Skeletal muscle satellite cell (primary cell): Measurements from ENCODE around the gene KLHL17.

Experiments
- H3K27me3 ChIP-seq: 2 replicates; pipeline ENCODE4 v1.7.0; 2013; ENCODE audit warnings: low read length; ENCODE audit not compliant: control insufficient read depth, insufficient read depth
- H3K36me3 ChIP-seq: 2 replicates; pipeline ENCODE4 v1.7.0; 2013; ENCODE audit warnings: mild to moderate bottlenecking, control low read depth, low read length; ENCODE audit not compliant: insufficient read depth
- H3K4me1 ChIP-seq: 2 replicates; pipeline ENCODE4 v1.7.0; 2013; ENCODE audit warnings: low read length; ENCODE audit not compliant: control insufficient read depth, insufficient read depth
- H3K4me2 ChIP-seq: 2 replicates; pipeline ENCODE4 v1.7.0; 2013; ENCODE audit warnings: mild to moderate bottlenecking, low read length
- H3K4me3 ChIP-seq: 2 replicates; pipeline ENCODE4 v1.7.0; 2013; ENCODE audit warnings: low read length
- H3K9ac ChIP-seq: 2 replicates; pipeline ENCODE4 v1.7.0; 2013; ENCODE audit warnings: mild to moderate bottlenecking, low read depth, low read length, moderate library complexity
- H3K9me3 ChIP-seq: replicated peaks from 2 replicates; pipeline ENCODE4 v1.7.0; 2013; ENCODE audit warnings: mild to moderate bottlenecking, control low read depth, low read length

Gene KLHL17

DNA sequence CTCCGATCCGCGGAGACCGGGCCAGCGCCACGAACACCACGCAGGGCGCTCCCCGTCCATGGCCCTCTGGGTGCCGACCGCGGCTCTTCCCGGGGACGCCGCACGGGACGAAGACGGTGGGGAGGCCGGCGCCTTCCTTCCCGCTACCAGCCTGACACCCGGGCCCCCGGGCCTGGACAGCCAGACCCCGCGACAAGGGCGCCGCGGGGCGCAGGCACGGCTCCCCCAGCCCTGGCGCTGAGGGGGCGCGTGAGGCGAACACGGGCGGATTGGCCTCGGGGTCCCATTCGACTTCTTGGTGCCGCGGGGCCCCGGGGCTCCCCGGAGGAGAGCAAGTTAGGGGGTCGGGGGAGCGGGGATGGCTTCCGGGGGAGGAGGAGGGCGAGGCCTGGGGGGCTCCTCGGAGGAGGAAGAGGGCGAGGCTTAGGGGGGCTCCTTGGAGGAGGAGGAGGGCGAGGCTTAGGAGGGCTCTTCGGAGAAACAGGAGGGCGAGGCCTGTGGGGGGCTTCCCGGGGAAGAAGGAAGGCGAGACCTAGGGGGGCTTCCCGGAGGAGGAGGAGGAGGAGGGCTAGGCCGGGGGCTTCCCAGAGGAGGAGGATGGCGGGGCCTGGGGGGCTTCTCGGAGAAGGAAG is 537 bp upstream of the KLHL17 start:
- peak overlapping the region; percentile 83 for H3K4me2 ChIP-seq
- no peaks in the 10 kb centered on the region for H3K27me3 ChIP-seq
- H3K9me3 ChIP-seq = no peaks in the 10 kb centered on the region
- H3K36me3 ChIP-seq = peaks cover 42% of the 10 kb centered on the region
- peaks cover 13% of the 10 kb centered on the region for H3K4me1 ChIP-seq
- peak overlapping the region; percentile 80 for H3K4me3 ChIP-seq
- H3K9ac ChIP-seq = peak overlapping the region; percentile 62

GRCh38 chr1:961132-961669 is 817 bp downstream of the KLHL17 start:
- Histone ChIP-seq H3K9ac (peak overlapping the region; percentile 62), H3K9me3 (no peaks in the 10 kb centered on the region), H3K27me3 (no peaks in the 10 kb centered on the region), H3K4me2 (peak overlapping the region; percentile 83), H3K4me1 (peaks cover 19% of the 10 kb centered on the region), H3K36me3 (peaks cover 28% of the 10 kb centered on the region), H3K4me3 (peak overlapping the region; percentile 80)

- H3K4me1 ChIP-seq = peaks cover 27% of the 10 kb centered on the region
Measured at GRCh38 chr1:962381-963300, 2.3 kb downstream of the KLHL17 start.

DNA sequence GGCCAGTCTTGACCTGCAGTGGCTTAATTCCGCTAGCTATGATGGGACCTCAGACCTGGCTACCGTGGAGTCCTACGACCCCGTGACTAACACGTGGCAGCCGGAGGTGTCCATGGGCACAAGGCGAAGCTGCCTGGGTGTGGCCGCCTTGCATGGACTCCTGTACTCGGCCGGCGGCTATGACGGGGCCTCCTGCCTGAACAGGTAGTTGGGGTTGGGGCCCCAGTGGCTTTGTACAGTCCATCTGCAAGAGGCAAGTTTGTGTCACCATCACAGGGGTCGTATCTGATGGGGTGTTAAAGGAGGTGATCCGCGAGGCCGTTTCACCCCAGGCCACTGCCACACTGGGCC is 2.9 kb downstream of the KLHL17 start:
- peaks cover 25% of the 10 kb centered on the region for H3K4me1 ChIP-seq
- peaks cover 22% of the 10 kb centered on the region for H3K36me3 ChIP-seq
- no peaks in the 10 kb centered on the region for H3K9me3 ChIP-seq
- no peak overlapping the region for H3K9ac ChIP-seq
- no peak overlapping the region for H3K4me3 ChIP-seq
- no peaks in the 10 kb centered on the region for H3K27me3 ChIP-seq
- no peak overlapping the region for H3K4me2 ChIP-seq

More at GRCh38 chr1:962381-963300, 2.3 kb downstream of the KLHL17 start:
- Histone ChIP-seq H3K9me3 (no peaks in the 10 kb centered on the region), H3K4me3 (no peak overlapping the region), H3K36me3 (peaks cover 22% of the 10 kb centered on the region), H3K27me3 (no peaks in the 10 kb centered on the region), H3K4me2 (no peak overlapping the region), H3K9ac (no peak overlapping the region)

- Histone ChIP-seq H3K4me3 (no peak overlapping the region), H3K9me3 (no peaks in the 10 kb centered on the region), H3K4me2 (no peak overlapping the region), H3K27me3 (no peaks in the 10 kb centered on the region), H3K4me1 (peaks cover 25% of the 10 kb centered on the region), H3K36me3 (peaks cover 22% of the 10 kb centered on the region), H3K9ac (no peak overlapping the region)
Measured at GRCh38 chr1:963746-964525, 3.6 kb downstream of the KLHL17 start.

DNA sequence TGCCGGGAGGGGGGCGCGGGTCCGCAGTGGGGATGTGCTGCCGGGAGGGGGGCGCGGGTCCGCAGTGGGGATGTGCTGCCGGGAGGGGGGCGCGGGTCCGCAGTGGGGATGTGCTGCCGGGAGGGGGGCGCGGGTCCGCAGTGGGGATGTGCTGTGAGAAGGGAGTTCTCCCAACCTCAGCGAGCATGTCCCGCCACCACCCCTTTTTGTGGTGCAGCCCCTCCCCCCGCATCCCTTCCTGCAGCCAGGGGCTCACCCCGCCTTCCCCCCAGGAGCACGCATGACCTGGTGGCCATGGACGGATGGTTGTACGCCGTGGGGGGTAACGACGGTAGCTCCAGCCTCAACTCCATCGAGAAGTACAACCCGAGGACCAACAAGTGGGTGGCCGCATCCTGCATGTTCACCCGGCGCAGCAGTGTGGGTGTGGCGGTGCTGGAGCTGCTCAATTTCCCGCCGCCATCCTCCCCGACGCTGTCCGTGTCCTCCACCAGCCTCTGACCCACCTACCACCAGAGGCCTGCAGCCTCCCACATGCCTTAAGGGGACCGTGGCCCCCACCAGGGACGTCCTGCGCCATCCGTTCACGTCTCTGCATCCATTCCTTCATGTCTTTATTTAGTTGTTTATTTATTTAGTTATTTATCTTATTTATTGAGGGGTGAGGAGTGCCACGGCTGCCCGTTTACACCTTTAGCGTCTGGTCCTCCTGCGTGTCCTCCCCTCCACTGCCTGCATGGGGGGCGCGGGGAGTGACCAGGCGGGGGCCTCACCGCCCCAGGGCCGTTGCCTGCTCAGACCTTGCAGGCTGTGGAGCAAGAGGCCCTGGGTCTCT is 4.5 kb downstream of the KLHL17 start:
- Histone ChIP-seq H3K9me3 (no peaks in the 10 kb centered on the region), H3K36me3 (peaks cover 22% of the 10 kb centered on the region), H3K4me1 (peaks cover 25% of the 10 kb centered on the region), H3K27me3 (no peaks in the 10 kb centered on the region), H3K4me2 (no peak overlapping the region), H3K4me3 (no peak overlapping the region), H3K9ac (no peak overlapping the region)

DNA sequence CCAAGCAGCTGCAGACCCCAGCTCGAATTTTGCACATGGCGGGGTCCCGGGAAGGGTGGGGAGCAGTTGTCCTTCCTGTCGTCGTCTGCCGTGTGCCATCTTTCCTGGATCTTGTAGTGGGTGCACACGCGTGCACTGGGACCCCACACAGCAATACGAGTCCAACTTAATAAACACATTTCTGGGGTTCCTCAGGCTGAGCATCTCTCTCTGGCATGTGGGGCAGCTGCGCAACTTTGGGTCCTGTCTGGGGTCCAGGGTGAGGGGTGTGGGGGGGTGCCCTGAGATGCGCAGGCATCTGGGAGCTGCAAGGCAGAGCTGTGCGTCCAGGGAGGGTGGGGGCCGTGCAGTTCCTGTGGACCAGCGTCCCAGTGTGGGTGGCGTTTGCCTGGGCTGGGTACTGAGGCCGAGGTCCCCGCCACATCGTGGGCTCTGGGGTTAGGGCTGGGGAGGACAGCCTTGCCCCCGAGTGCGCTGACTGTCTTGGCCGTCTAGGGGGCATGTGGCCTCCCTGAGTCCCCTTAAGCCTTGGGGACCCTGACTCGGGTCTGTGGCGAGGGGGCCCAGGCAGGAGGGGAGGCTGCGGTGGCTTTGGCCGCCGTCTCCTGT is 5.2 kb downstream of the KLHL17 start:
- Histone ChIP-seq H3K9ac (peak overlapping the region; percentile 78), H3K9me3 (no peaks in the 10 kb centered on the region)

GRCh38 chr1:966135-966703 is 5.8 kb downstream of the KLHL17 start, which contains the start of gene PLEKHN1:
PLEKHN1 (plus strand) TSS chr1:966482; CDS start chr1:966532, 50 bp downstream.
- Histone ChIP-seq H3K4me1 (peaks cover 23% of the 10 kb centered on the region), H3K4me2 (peak within 1 kb of the TSS; percentile 100), H3K9ac (peak within 1 kb of the TSS; percentile 78), H3K27me3 (peaks cover 7% of the 10 kb centered on the region), H3K36me3 (peaks cover 22% of the 10 kb centered on the region), H3K9me3 (no peaks in the 10 kb centered on the region), H3K4me3 (peak within 1 kb of the TSS; percentile 92)

More for the DNA sequence above, 5.2 kb downstream of the KLHL17 start:
- Histone ChIP-seq H3K36me3 (peaks cover 22% of the 10 kb centered on the region), H3K27me3 (peaks cover 6% of the 10 kb centered on the region), H3K4me2 (peak overlapping the region; percentile 100), H3K4me1 (peaks cover 25% of the 10 kb centered on the region), H3K4me3 (peak overlapping the region; percentile 92)

DNA sequence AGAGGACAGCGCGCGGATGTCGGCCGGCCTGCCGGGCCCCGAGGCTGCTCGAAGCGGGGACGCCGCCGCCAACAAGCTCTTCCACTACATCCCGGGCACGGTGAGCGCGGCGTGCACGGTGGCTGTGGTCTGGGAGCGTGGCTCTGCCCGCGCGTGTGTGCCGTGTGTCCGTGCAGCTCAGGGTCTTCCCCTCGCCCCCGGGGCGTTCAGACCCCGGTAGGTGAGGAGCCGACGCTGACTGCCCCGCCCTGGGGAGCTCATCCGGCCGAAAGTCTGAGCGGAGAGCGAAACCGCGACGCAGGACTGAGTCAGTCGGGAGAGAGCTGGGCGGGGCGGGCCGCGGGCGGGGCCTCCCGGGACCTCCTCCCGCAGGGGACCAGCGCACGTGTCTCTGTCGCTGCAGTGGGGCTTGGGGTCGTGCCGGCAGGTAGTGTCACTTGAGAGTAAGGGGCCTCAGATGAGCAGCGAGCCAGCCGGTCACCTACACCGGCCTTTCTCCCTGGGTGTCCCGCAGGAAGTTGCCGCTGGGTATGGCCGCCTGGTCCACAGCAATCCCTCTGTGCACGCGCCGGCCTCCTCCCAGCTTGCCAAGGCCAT is 6.4 kb downstream of the KLHL17 start:
- peaks cover 22% of the 10 kb centered on the region for H3K36me3 ChIP-seq
- H3K4me1 ChIP-seq = peaks cover 18% of the 10 kb centered on the region
- H3K9ac ChIP-seq = peak overlapping the region; percentile 78
- peak overlapping the region; percentile 100 for H3K4me2 ChIP-seq
- no peaks in the 10 kb centered on the region for H3K9me3 ChIP-seq
- H3K4me3 ChIP-seq = peak overlapping the region; percentile 92
- peaks cover 10% of the 10 kb centered on the region for H3K27me3 ChIP-seq
